IMR-90 (cell line): Measurements from ENCODE around the gene NAGPA.

Experiments
- BHLHE40 ChIP-seq: fragments of 150-350 bp; IDR thresholded peaks from 2 replicates; pipeline ENCODE4 v1.6.1; 2016; ENCODE audit warnings: mild to moderate bottlenecking, low read depth, low read length
- CTCF ChIP-seq: conservative IDR thresholded peaks from 2 replicates; pipeline ENCODE4 v1.5.1; 2012; ENCODE audit warnings: mild to moderate bottlenecking, low read depth, low read length, improper control_type of control experiment
- POLR2A ChIP-seq: IDR thresholded peaks from 2 replicates; pipeline ENCODE4 v1.6.1; 2012; ENCODE audit warnings: mild to moderate bottlenecking, low read depth, low read length
- SMC3 ChIP-seq: fragments of 150-350 bp; IDR thresholded peaks from 2 replicates; pipeline ENCODE4 v1.6.1; 2016; ENCODE audit warnings: low read depth, mild to moderate bottlenecking, antibody characterized with exemption, low read length, moderate library complexity
- TF ChIP-seq, protein P1 (sequence below): fragments of 150-350 bp; IDR thresholded peaks from 2 replicates; pipeline ENCODE4 v1.6.1; 2016; ENCODE audit warnings: low read depth, mild to moderate bottlenecking, low read length, moderate library complexity, borderline replicate concordance

DNA sequence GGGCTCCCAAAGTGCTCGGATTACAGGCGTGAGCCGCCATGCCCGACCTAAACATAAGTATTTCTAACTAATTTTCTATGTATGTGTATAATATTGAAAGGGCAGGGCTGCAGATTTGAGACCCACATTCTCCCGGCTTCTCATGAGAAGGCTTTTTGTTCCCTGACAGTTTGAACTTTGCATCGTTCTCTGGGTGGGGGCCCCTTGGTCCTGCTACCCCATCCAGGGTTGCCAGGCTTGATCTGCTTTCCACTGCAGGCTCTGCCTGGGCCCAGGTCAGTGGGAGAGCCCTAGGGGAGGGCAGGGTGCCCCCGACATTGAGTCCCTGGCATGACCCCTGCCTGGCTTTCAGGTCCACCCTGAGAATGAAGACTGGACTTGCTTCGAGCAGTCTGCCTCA is 43.3 kb downstream of the NAGPA start:
- TF ChIP-seq POLR2A (no peak), CTCF (no peak), BHLHE40 (no peak), SMC3 (no peak)
- TF ChIP-seq, protein P1, sequence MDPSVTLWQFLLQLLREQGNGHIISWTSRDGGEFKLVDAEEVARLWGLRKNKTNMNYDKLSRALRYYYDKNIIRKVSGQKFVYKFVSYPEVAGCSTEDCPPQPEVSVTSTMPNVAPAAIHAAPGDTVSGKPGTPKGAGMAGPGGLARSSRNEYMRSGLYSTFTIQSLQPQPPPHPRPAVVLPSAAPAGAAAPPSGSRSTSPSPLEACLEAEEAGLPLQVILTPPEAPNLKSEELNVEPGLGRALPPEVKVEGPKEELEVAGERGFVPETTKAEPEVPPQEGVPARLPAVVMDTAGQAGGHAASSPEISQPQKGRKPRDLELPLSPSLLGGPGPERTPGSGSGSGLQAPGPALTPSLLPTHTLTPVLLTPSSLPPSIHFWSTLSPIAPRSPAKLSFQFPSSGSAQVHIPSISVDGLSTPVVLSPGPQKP = no peak
